HG02973 (cell line): ENCODE results near the gene KCNB1.

Experiments used
- ATAC-seq: cut with Tn5 transposase; IDR thresholded peaks from one replicate; pipeline ENCODE4 v1.9.1; 2021; ENCODE audit warnings: moderate library complexity; ENCODE audit not compliant: unreplicated experiment

Gene KCNB1

GRCh38 chr20:49360242-49360968 lies 122.1 kb downstream of the KCNB1 start:
- ATAC-seq, result no peak

DNA sequence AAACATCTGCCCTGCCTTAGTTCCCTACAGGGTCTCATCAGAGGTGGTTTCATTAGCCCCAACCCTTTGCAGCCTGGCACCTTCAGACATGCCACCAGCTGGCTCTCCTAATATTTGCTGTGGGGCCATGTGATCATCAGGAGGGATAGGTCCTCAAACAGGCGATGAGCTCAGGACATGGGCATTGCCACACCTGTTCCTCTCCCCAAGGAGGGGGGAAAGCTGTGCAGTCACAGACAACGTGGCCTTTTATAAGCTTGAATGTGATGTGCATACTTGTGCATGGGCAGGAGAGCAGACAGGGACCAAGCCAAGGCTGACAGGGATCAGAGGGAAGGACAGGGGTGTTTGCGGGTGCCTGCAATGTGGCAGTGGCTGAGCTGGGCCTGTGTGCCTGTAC lies 125.8 kb downstream of the KCNB1 start:
- ATAC-seq, result no peak

GRCh38 chr20:49354673-49355072 lies 127.8 kb downstream of the KCNB1 start:
- ATAC-seq, result no peak

DNA sequence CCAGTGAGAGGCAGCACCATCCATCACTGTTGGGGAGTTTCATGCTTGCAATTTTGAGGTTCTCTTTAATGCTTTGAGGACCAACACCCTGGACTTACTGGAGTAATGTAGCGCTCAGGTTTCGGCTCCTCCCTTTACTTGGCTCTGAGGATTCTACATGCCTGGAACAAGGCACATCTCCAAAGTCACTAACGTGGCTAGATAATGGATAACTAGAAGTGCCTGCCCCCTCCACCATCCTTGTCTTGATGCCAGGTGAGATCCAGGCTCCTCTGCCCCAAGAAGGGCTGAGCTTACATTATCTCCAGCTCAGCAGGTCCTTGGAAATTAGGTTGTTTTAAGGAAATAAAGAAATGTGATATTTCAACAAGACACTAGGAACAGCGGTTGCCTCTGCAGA lies 129.1 kb downstream of the KCNB1 start:
- no peak for ATAC-seq

GRCh38 chr20:49352751-49353150 lies 129.7 kb downstream of the KCNB1 start:
- ATAC-seq, result no peak

GRCh38 chr20:49351775-49352174 lies 130.7 kb downstream of the KCNB1 start:
- ATAC-seq, result no peak

DNA sequence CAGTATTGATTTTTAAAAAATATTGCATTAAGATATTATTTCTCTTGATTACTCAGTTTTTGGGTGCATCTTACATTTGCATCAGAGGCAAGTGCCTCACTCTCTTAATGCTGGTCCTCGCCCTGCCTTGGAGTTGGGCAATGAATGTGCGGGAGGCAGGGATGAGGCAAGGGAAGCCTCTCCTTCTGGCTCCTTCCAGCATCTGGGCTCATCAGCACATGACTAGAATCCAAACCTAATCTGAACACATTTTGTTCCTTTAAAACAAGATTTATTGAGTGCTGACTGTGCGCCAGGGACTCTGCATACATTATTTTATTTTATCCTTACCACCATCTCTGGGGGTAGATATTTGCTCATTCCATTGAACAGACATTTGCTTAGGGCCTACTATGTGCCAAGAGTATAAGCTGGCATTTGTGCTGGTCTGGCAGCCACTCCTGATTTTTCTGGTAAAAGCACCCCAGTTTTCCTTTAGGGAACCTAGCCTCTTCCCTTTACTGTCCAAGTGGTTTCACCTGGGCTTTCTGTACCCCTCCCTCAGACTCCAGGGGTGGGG lies 132.7 kb downstream of the KCNB1 start:
- ATAC-seq, result no peak

GRCh38 chr20:49349078-49349477 lies 133.4 kb downstream of the KCNB1 start:
- ATAC-seq, result no peak

DNA sequence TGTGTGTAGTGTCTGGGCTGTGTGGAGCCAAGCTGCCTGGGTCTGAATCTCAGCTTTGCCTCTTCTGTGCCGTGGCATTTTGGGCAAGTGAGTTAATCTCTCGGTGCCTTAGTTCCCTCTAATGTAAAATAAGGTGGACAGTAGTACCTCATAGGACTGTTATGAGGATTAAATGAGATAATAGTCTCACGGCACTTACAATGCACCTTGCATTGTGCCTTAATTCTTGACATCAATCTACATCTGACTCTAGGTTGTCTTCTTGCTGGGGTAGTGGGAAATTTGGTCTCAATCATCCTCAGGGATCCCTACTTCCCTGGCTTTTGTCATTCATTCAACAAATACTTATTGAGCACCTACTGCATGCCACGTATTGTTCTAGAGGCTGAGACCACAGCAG lies 133.9 kb downstream of the KCNB1 start:
- ATAC-seq, result no peak

DNA sequence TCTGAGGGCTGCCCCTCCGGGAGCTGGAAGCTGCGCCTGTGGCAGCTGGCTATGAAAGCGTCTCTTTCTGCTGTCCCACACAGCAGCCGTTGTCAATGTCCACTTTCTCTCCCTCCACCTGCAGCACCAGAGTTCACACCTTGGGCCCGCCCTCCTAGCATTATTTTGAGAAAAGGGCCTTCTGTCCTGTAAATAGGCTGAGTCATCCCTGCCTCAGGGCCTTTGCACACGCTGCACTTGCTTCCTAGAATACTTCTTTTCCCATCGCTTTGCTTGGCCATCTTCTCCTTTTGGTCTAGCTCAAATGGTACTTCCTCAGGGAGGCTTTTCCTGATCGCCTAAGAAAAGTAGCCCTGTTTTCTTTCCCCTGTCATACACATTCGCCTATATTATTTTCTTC lies 135.3 kb downstream of the KCNB1 start:
- ATAC-seq, result no peak

GRCh38 chr20:49346682-49347081 lies 135.8 kb downstream of the KCNB1 start:
- no peak for ATAC-seq

DNA sequence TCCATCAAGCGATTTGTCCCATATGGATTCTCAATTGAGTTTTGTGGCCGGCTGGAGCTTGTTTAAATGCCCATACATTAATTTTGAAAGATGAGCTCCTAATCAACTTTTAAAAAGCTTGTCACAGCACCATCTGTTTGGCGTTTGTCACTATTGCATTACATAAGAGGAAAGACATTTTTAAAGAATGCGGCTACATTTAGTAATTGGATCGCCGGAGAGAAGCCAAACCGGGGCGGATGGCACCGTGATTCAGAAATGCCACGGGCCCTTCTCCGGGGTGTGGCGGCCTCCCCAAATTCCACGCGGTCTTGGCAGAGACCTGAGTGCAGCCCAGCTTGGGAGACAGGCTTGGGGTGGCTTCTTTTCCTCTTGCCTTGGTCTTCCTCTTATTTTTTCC lies 136.9 kb downstream of the KCNB1 start:
- no peak for ATAC-seq

DNA sequence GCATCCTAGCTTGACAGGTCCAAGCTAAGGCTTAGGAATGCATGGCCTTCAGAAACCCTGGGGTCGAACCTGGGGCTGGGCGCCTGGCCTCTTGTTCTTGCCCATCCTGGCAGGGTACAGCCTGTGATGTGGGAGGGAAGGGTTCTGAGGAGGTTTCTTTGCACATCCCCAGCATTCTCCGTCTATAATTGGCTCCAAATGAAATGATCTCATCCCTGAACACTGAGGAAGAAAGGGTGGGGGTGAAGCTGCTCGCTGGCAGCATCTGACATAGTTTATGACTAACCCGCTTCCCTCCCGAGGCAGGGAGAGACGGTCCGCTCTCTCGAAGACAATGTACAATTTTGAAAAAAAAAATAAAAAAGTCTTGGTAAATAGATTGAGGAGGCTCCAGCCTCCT lies 137.5 kb downstream of the KCNB1 start:
- ATAC-seq, result no peak

- no peak for ATAC-seq
Measured at GRCh38 chr20:49344140-49344539, 138.3 kb downstream of the KCNB1 start.

DNA sequence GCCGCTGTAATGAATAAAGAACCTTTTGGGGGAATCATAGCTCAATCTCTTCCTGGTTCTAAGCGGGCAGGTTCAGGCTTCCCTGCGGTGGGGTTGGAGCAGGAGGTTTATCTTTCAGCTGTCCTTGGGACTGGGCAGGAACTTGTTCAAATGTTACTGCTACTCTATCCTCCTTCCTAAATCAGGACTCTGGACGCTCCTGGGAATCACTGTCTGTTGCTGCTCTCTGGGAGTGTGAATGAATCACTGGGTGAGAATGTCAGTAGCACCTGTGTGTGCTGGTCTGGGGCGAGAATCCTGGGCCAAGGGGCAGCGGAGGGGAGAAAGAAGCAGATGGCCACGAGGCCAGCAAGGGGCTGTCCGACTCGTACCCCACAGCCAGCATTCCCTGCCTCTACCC lies 139.2 kb downstream of the KCNB1 start:
- no peak for ATAC-seq

DNA sequence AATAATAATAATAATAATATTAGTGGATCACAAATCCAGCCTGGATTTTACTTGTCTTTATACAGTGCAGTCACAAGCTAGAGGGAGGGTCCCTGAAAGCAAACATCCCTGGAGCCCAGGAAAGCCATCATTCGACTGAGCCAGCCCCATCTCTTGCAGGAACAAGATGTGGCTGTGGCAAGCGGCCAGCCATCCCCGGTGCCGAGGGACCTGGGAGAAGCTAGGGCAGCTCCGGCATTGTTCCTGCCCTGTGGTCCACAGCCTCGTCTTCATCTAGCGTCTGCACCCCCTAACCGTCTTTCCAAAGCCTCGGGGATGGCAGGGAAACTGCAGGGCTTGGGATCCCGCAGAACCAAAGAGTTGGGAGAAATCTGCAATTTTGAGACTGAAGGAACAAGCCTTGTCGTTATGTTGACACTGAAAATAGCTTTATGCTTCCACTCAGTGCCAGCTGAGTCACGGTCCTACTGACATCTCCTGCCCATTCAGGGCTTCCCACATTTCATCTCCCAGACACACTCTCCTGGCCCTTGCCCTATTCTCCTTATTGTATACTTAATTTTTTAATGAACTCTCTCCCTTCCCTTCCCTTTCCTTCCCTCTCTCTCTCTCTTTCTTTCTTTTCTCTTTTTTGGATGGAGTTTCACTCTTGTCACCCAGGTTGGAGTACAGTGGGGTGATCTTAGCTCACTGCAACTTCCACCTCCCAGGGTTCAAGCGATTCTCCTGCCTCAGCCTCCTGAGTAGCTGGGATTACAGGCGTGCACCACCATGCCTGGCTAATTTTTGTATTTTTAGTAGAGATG lies 142.1 kb downstream of the KCNB1 start:
- ATAC-seq, result no peak

- ATAC-seq, result no peak
Measured at GRCh38 chr20:49339123-49339522, 143.3 kb downstream of the KCNB1 start.

- ATAC-seq, result no peak
Measured at GRCh38 chr20:49338061-49338460, 144.4 kb downstream of the KCNB1 start.

- ATAC-seq, result no peak
Measured at GRCh38 chr20:49337357-49337756, 145.1 kb downstream of the KCNB1 start.

DNA sequence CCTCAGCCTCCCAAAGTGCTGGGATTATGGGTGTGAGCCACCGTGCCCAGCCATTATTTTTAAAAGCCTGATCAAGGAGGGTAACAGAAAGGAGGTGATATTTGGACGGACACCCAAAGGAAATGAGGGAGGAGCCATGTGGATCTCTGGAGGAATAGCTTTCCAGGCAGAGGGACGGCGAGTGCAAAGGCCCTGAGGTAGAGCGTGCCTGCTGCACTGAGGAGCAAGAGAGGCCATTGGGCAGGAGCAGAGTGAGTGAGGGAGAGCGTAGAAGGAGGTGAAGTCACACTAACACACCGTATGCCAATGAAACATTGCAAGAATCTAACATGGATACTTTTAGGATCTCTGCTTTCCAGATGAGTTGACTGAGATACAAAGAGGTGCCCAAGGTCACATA lies 145.7 kb downstream of the KCNB1 start:
- no peak for ATAC-seq

GRCh38 chr20:49335476-49335875 lies 147.0 kb downstream of the KCNB1 start:
- no peak for ATAC-seq
